CD4-positive, CD25-positive, alpha-beta regulatory T cell (primary cell): Measurements from ENCODE around the gene MICAL2. TPM values are rescaled to one million over a fixed set of nuclear protein-coding genes. Genes with fewer than 3 reads are reported as not detected.

Experiments
- ATAC-seq, 2 donors: fragments of 150-1000 bp; cut with Tn5 transposase; one replicate each; pipeline ENCODE4 v1.10.0; 2021; ENCODE audit warnings: low read depth in 2 of 2, moderate number of reproducible peaks in 2 of 2, moderate library complexity in 1 of 2
- DNase-seq, 3 donors: peaks; one replicate each; pipeline versions ENCODE4 v3.0.0 to v3.0.0-alpha.2; 2012 to 2022; ENCODE audit warnings: mixed read lengths in 1 of 3
- H3K27ac ChIP-seq: one replicate; pipeline ENCODE4 v1.7.0; 2013; ENCODE audit warnings: mild to moderate bottlenecking, low read length; ENCODE audit not compliant: insufficient read depth, poor library complexity, severe bottlenecking
- H3K27me3 ChIP-seq: one replicate; pipeline ENCODE4 v1.7.0; 2013; ENCODE audit warnings: low read length; ENCODE audit not compliant: control insufficient read depth, insufficient read depth
- H3K36me3 ChIP-seq: one replicate; pipeline ENCODE4 v1.7.0; 2013; ENCODE audit warnings: mild to moderate bottlenecking, low read length, moderate library complexity; ENCODE audit not compliant: control insufficient read depth, insufficient read depth
- H3K4me1 ChIP-seq: 2 replicates; pipeline ENCODE4 v1.7.0; 2013; ENCODE audit warnings: mild to moderate bottlenecking, low read length; ENCODE audit not compliant: insufficient read depth, control insufficient read depth, poor library complexity, severe bottlenecking
- H3K4me3 ChIP-seq: one replicate; pipeline ENCODE4 v1.7.0; 2013; ENCODE audit warnings: low read depth, mild to moderate bottlenecking, low read length, moderate library complexity
- H3K9me3 ChIP-seq, 2 experiments: 1 replicate in 1 of 2; 2 replicates in 1 of 2; pipeline ENCODE4 v1.7.0; 2013; ENCODE audit warnings: low read length in 2 of 2, mild to moderate bottlenecking in 1 of 2, moderate library complexity in 1 of 2; ENCODE audit not compliant: control insufficient read depth in 2 of 2
- H3K27ac Mint-ChIP-seq, 3 donors: one replicate each; pipeline ENCODE4 v1.8.0; 2020 to 2022; ENCODE audit warnings: mild to moderate bottlenecking in 3 of 3, mixed read lengths in 3 of 3, moderate library complexity in 2 of 3
- H3K27me3 Mint-ChIP-seq: one replicate; pipeline ENCODE4 v1.8.0; 2022; ENCODE audit warnings: mild to moderate bottlenecking, mixed read lengths
- H3K36me3 Mint-ChIP-seq: one replicate; pipeline ENCODE4 v1.8.0; 2020; ENCODE audit warnings: mixed read lengths
- H3K4me1 Mint-ChIP-seq, 4 donors: one replicate each; pipeline ENCODE4 v1.8.0; 2020 to 2022; ENCODE audit warnings: mixed read lengths in 4 of 4, mild to moderate bottlenecking in 1 of 4
- H3K4me3 Mint-ChIP-seq, 4 donors: one replicate each; pipeline ENCODE4 v1.8.0; 2020 to 2022; ENCODE audit warnings: mild to moderate bottlenecking in 4 of 4, mixed read lengths in 4 of 4, moderate library complexity in 3 of 4
- H3K9me3 Mint-ChIP-seq, 7 donors: one replicate each; pipeline ENCODE4 v1.8.0; 2020 to 2022; ENCODE audit warnings: mixed read lengths in 7 of 7, mild to moderate bottlenecking in 3 of 7, moderate library complexity in 2 of 7
- polyA plus RNA-seq, 4 donors: library from polyadenylated mRNA; unstranded; fragments of 300-500 nt; fragmentation: Illumina TruSeq; gene quantifications; one replicate each; pipeline ENCODE4 v1.2.3, GENCODE V29; 2021
- total RNA-seq: library from RNA; stranded (reverse); gene quantifications from one replicate; pipeline ENCODE4 v1.2.3, GENCODE V29; 2022

MICAL2 gene
- total and polyA plus RNA-seq, 5 donors from 2014 or later, result 15.9 to 67.5 (median 24.4) TPM

- peaks cover 19 to 58% (median 31%) of the 10 kb centered on the region in 4 donors for H3K4me1 Mint-ChIP-seq
- H3K4me1 ChIP-seq, result peaks cover 36% of the 10 kb centered on the region
- no peaks in the 10 kb centered on the region for H3K9me3 ChIP-seq
- H3K27ac Mint-ChIP-seq, result peak overlapping the region; percentile 84 to 96 (median 91)
- no peaks in the 10 kb centered on the region for H3K9me3 Mint-ChIP-seq
- peak; percentile 48 to 61 (median 53) for DNase-seq
- peak overlapping the region; percentile 61 for H3K4me3 ChIP-seq
- peak; percentile 75 for ATAC-seq
- no peaks in the 10 kb centered on the region for H3K27me3 Mint-ChIP-seq
- peak overlapping the region; percentile 43 to 70 (median 64) for H3K4me3 Mint-ChIP-seq
- no peaks in the 10 kb centered on the region for H3K36me3 Mint-ChIP-seq
- peak overlapping the region; percentile 71 for H3K27ac ChIP-seq
- H3K27me3 ChIP-seq, result no peaks in the 10 kb centered on the region
- H3K36me3 ChIP-seq, result no peaks in the 10 kb centered on the region
Measured at GRCh38 chr11:12189543-12190235, 79.3 kb downstream of the MICAL2 start.

GRCh38 chr11:12190511-12190910 is 80.1 kb downstream of the MICAL2 start:
- Mint-ChIP-seq H3K36me3 (no peaks in the 10 kb centered on the region), H3K4me1 (peaks cover 24 to 66% (median 36%) of the 10 kb centered on the region in 4 donors), H3K27me3 (no peaks in the 10 kb centered on the region), H3K9me3 (no peaks in the 10 kb centered on the region), H3K27ac (peak overlapping the region; percentile 21 to 91 (median 84)), H3K4me3 (peak overlapping the region; percentile 43 to 70 (median 53))
- Histone ChIP-seq H3K27me3 (no peaks in the 10 kb centered on the region), H3K9me3 (no peaks in the 10 kb centered on the region), H3K36me3 (no peaks in the 10 kb centered on the region), H3K4me3 (peak overlapping the region; percentile 61), H3K4me1 (peaks cover 43% of the 10 kb centered on the region), H3K27ac (peak overlapping the region; percentile 14)
- ATAC-seq (no peak), DNase-seq (no peak)

DNA sequence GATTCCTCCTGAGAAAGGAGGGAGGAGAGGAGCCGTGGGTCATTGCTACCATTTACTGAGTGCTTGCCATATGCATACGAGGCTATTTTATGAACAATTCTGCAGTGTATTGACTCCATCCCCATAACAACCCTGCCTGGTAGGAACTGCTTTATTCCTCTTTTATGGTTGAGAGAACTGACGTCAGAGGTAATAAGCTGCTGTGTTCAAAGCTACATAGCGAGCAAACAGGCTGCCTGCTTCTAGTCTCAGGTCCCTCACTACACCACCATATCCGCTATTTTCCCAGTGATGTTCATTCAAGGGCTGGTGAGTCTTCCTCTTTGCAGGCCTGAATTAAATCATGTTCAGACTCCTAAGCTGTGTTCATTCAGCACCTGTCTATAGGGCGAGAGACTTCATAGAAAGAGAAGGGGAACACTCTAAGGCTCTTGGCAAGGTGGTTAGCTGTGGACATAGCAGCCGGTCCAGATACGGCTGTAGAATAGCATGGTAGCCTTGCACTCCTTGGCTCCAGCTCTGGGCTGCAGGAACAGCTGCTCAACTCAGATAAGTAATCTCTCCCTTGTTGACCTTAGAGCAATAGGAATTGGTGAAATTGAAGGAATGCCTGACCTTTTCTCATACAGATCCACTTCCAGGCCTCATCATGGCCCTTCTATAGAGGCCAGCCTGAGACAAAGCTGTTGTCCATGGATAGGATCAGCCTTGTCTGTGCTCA is 82.6 kb downstream of the MICAL2 start:
- H3K4me3 Mint-ChIP-seq, result no peak overlapping the region
- no peaks in the 10 kb centered on the region for H3K9me3 Mint-ChIP-seq
- ATAC-seq (no peak), DNase-seq (no peak)
- peak overlapping the region in 1 of 3 donors; percentile 79 for H3K27ac Mint-ChIP-seq
- Histone ChIP-seq H3K27ac (no peak overlapping the region), H3K4me3 (no peak overlapping the region), H3K36me3 (no peaks in the 10 kb centered on the region), H3K4me1 (peaks cover 59% of the 10 kb centered on the region), H3K9me3 (no peaks in the 10 kb centered on the region), H3K27me3 (no peaks in the 10 kb centered on the region)
- no peaks in the 10 kb centered on the region for H3K36me3 Mint-ChIP-seq
- H3K27me3 Mint-ChIP-seq, result no peaks in the 10 kb centered on the region
- peaks cover 21 to 76% (median 48%) of the 10 kb centered on the region in 4 donors for H3K4me1 Mint-ChIP-seq

- Histone ChIP-seq H3K36me3 (no peaks in the 10 kb centered on the region), H3K27me3 (no peaks in the 10 kb centered on the region), H3K27ac (no peak overlapping the region), H3K4me3 (no peak overlapping the region), H3K9me3 (no peaks in the 10 kb centered on the region), H3K4me1 (peaks cover 59% of the 10 kb centered on the region)
- no peak for DNase-seq
- Mint-ChIP-seq H3K27ac (peak overlapping the region in 1 of 3 donors; percentile 79), H3K4me1 (peaks cover 15 to 79% (median 50%) of the 10 kb centered on the region in 4 donors), H3K27me3 (no peaks in the 10 kb centered on the region), H3K4me3 (peak overlapping the region in 1 of 4 donors; percentile 34), H3K36me3 (no peaks in the 10 kb centered on the region), H3K9me3 (no peaks in the 10 kb centered on the region)
- no peak for ATAC-seq
Measured at GRCh38 chr11:12193515-12194336, 83.3 kb downstream of the MICAL2 start.

DNA sequence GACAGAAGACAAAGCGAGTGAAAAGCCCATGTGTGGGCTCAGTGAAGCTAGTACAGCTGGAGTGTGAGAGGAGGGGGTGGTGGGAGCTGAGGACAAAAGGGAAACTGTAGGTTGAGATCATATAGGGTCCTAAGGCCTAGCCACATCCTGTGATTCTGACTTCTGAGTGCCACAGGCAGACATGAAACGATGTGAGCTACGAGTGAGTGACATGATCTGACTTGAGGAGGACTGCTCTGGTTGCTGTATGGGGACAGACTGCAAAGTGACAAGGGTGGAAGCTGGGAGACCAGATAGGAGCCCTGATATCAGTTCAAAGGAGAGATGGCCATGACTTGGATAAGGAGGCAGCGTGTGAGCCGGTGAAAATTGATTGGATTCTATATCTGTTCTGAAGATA is 85.4 kb downstream of the MICAL2 start:
- peak overlapping the region; percentile 97 for H3K4me3 ChIP-seq
- no peaks in the 10 kb centered on the region for H3K36me3 ChIP-seq
- peak; percentile 90 to 91 for ATAC-seq
- DNase-seq, result peak; percentile 32 to 92 (median 63)
- no peaks in the 10 kb centered on the region for H3K27me3 ChIP-seq
- H3K27me3 Mint-ChIP-seq, result no peaks in the 10 kb centered on the region
- H3K27ac ChIP-seq, result peak overlapping the region; percentile 83
- peak overlapping the region; percentile 88 to 96 (median 91) for H3K4me3 Mint-ChIP-seq
- H3K27ac Mint-ChIP-seq, result peak overlapping the region; percentile 94 to 100 (median 96)
- peaks cover 5 to 81% (median 54%) of the 10 kb centered on the region in 4 donors for H3K4me1 Mint-ChIP-seq
- H3K9me3 ChIP-seq, result no peaks in the 10 kb centered on the region
- peaks cover 59% of the 10 kb centered on the region for H3K4me1 ChIP-seq
- H3K36me3 Mint-ChIP-seq, result no peaks in the 10 kb centered on the region
- H3K9me3 Mint-ChIP-seq, result no peaks in the 10 kb centered on the region

DNA sequence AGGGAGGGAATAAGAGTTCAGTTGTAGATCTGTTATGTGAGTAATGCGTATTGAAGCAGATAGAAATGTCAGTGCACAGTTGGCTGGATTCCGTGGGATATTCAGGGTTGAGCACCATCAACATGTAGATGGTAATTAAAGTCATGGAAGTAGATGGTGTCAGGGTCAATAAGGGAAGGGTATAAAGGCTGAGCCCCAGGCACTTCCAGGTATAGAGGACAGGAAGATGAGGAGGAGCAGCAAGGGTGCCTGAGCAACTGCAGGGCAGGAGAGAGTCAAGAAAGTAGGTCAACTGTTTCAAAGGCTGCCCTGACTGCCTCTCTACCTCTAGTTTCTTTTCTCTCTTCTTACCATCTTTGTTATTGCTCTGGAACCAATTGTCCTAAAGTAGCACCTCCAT is 85.9 kb downstream of the MICAL2 start:
- Histone ChIP-seq H3K9me3 (no peaks in the 10 kb centered on the region), H3K27me3 (no peaks in the 10 kb centered on the region), H3K27ac (peak overlapping the region; percentile 83), H3K36me3 (no peaks in the 10 kb centered on the region), H3K4me3 (peak overlapping the region; percentile 97), H3K4me1 (peaks cover 63% of the 10 kb centered on the region)
- DNase-seq (peak in 2 of 3 donors; percentile 38 to 66), ATAC-seq (peak; percentile 41 to 42)
- Mint-ChIP-seq H3K27ac (peak overlapping the region; percentile 94 to 100 (median 96)), H3K4me1 (peaks cover 5 to 84% (median 55%) of the 10 kb centered on the region in 4 donors), H3K27me3 (no peaks in the 10 kb centered on the region), H3K9me3 (no peaks in the 10 kb centered on the region), H3K36me3 (no peaks in the 10 kb centered on the region), H3K4me3 (peak overlapping the region; percentile 88 to 96 (median 91))

- H3K27me3 ChIP-seq, result no peaks in the 10 kb centered on the region
- H3K36me3 ChIP-seq, result no peaks in the 10 kb centered on the region
- peak overlapping the region; percentile 88 to 96 (median 91) for H3K4me3 Mint-ChIP-seq
- H3K9me3 ChIP-seq, result no peaks in the 10 kb centered on the region
- no peaks in the 10 kb centered on the region for H3K36me3 Mint-ChIP-seq
- peaks cover 63% of the 10 kb centered on the region for H3K4me1 ChIP-seq
- no peaks in the 10 kb centered on the region for H3K9me3 Mint-ChIP-seq
- ATAC-seq (no peak), DNase-seq (no peak)
- H3K27ac ChIP-seq, result peak overlapping the region; percentile 83
- no peaks in the 10 kb centered on the region for H3K27me3 Mint-ChIP-seq
- H3K4me1 Mint-ChIP-seq, result peaks cover 5 to 86% (median 55%) of the 10 kb centered on the region in 4 donors
- H3K27ac Mint-ChIP-seq, result peak overlapping the region; percentile 94 to 100 (median 96)
- peak overlapping the region; percentile 97 for H3K4me3 ChIP-seq
Measured at GRCh38 chr11:12196872-12197271, 86.5 kb downstream of the MICAL2 start.
